Measurements from ENCODE around the gene CD3D.

Gene CD3D

GRCh38 chr11:118318581-118319336, 23.7 kb downstream of the CD3D start:
- TF ChIP-seq TEAD4 (IDR thresholded peaks at IDR 0.05) (no peak), TCF12 (IDR thresholded peaks at IDR 0.05; ENCODE audit: low read depth) (no peak), CEBPB (IDR thresholded peaks at IDR 0.05) (no peak), RAD21 (IDR thresholded peaks at IDR 0.05; ENCODE audit: low read depth) (no peak), YY1 (IDR thresholded peaks at IDR 0.05; ENCODE audit: low read depth) (no peak), NFIC (IDR thresholded peaks at IDR 0.05) (no peak), ZBTB7A (IDR thresholded peaks at IDR 0.05; ENCODE audit: low read depth) (no peak), CREB1 (IDR thresholded peaks at IDR 0.05; ENCODE audit: low read depth) (no peak), EGR1 (IDR thresholded peaks at IDR 0.05) (no peak)
- TF ChIP-seq, protein P1, sequence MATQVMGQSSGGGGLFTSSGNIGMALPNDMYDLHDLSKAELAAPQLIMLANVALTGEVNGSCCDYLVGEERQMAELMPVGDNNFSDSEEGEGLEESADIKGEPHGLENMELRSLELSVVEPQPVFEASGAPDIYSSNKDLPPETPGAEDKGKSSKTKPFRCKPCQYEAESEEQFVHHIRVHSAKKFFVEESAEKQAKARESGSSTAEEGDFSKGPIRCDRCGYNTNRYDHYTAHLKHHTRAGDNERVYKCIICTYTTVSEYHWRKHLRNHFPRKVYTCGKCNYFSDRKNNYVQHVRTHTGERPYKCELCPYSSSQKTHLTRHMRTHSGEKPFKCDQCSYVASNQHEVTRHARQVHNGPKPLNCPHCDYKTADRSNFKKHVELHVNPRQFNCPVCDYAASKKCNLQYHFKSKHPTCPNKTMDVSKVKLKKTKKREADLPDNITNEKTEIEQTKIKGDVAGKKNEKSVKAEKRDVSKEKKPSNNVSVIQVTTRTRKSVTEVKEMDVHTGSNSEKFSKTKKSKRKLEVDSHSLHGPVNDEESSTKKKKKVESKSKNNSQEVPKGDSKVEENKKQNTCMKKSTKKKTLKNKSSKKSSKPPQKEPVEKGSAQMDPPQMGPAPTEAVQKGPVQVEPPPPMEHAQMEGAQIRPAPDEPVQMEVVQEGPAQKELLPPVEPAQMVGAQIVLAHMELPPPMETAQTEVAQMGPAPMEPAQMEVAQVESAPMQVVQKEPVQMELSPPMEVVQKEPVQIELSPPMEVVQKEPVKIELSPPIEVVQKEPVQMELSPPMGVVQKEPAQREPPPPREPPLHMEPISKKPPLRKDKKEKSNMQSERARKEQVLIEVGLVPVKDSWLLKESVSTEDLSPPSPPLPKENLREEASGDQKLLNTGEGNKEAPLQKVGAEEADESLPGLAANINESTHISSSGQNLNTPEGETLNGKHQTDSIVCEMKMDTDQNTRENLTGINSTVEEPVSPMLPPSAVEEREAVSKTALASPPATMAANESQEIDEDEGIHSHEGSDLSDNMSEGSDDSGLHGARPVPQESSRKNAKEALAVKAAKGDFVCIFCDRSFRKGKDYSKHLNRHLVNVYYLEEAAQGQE (IDR thresholded peaks at IDR 0.05; ENCODE audit: low read depth) = no peak

DNA sequence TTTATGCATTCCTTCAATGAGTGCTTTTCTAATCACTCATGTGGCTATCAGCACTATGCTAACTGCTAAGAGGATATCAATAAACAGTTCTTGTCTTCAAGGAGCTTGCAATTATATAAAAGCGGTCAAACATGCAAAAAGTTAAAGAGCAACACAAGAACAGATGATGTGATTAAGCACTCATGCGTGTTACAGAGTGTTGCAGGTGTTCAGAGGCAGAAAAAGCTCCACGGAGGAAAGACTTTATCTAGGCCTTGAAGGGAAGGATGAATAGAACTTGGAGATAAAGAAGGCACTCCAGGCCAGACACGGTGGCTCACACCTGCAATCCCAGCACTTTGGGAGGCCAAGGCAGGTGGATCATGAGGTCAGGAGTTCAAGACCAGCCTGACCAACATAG, 24.4 kb downstream of the CD3D start:
- TF ChIP-seq ZBTB7A (IDR thresholded peaks at IDR 0.05; ENCODE audit: low read depth) (no peak), TCF12 (IDR thresholded peaks at IDR 0.05; ENCODE audit: low read depth) (no peak), YY1 (IDR thresholded peaks at IDR 0.05; ENCODE audit: low read depth) (no peak), CREB1 (IDR thresholded peaks at IDR 0.05; ENCODE audit: low read depth) (no peak), EP300 (IDR thresholded peaks at IDR 0.05; ENCODE audit: borderline replicate concordance) (no peak), RAD21 (IDR thresholded peaks at IDR 0.05; ENCODE audit: low read depth) (no peak)
- TF ChIP-seq, protein P1 (IDR thresholded peaks at IDR 0.05; ENCODE audit: low read depth) = no peak

DNA sequence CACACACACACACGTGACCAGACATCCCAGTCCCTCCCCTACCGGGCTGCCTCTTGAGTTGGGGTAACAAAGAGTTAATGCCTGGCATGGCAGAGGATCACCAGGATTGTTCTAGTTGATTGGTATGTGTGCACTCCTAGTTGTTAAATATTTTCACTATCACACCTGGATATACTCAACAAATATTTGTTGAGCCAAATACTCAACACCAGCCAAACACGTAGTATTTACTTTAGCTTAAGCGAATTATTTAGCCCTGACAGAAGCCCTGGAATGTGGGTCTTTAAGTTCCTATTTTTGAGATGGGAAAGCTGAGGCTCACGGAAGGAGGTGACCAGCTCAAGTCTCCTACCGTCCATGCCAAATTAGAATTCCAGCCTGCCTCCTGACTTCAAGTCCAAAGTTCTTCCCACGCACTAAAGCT, 27.5 kb downstream of the CD3D start:
- no peak for TF ChIP-seq TEAD4 (IDR thresholded peaks at IDR 0.05)
- TF ChIP-seq TCF12 (IDR thresholded peaks at IDR 0.05; ENCODE audit: low read depth) = no peak

GRCh38 chr11:118313242-118313641, 29.3 kb downstream of the CD3D start:
- no peak for TF ChIP-seq TAF1 (IDR thresholded peaks at IDR 0.05; ENCODE audit: low read depth)
- TF ChIP-seq TCF12 (IDR thresholded peaks at IDR 0.05; ENCODE audit: low read depth) = no peak
- TF ChIP-seq EP300 (IDR thresholded peaks at IDR 0.05; ENCODE audit: borderline replicate concordance) = no peak
- no peak for TF ChIP-seq RAD21 (IDR thresholded peaks at IDR 0.05; ENCODE audit: low read depth)
- TF ChIP-seq EGR1 (IDR thresholded peaks at IDR 0.05) = no peak
- no peak for TF ChIP-seq MAX (IDR thresholded peaks at IDR 0.05)
- TF ChIP-seq FOXM1 (IDR thresholded peaks at IDR 0.05; ENCODE audit: borderline replicate concordance, low read depth) = no peak
- TF ChIP-seq, protein P1 (IDR thresholded peaks at IDR 0.05; ENCODE audit: low read depth) = no peak
- no peak for TF ChIP-seq NFIC (IDR thresholded peaks at IDR 0.05)
- no peak for TF ChIP-seq TEAD4 (IDR thresholded peaks at IDR 0.05)
- TF ChIP-seq CREB1 (IDR thresholded peaks at IDR 0.05; ENCODE audit: low read depth) = no peak
- TF ChIP-seq YY1 (IDR thresholded peaks at IDR 0.05; ENCODE audit: low read depth) = no peak
- no peak for TF ChIP-seq CEBPB (IDR thresholded peaks at IDR 0.05)
- no peak for TF ChIP-seq ZBTB7A (IDR thresholded peaks at IDR 0.05; ENCODE audit: low read depth)
- TF ChIP-seq USF1 (IDR thresholded peaks at IDR 0.05) = no peak

DNA sequence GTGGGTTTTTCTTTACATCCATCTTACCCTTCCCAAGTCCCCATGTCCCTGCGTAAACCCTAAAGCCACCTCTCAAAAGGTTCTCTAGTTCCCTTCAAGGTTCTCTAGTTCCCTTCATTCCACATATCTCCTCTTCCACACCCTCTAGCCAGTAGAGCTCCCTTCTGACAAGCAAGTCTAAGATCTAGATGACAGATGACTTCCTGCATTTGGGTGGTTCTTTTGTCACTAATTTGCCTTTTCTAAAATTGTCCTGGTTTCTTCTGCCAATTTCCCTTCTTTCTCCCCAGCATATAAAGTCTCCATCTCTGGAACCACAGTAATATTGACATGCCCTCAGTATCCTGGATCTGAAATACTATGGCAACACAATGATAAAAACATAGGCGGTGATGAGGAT, 30.2 kb downstream of the CD3D start:
- no peak for TF ChIP-seq FOXM1 (IDR thresholded peaks at IDR 0.05; ENCODE audit: borderline replicate concordance, low read depth)
- no peak for TF ChIP-seq TEAD4 (IDR thresholded peaks at IDR 0.05)
- no peak for TF ChIP-seq NFIC (IDR thresholded peaks at IDR 0.05)
- no peak for TF ChIP-seq EP300 (IDR thresholded peaks at IDR 0.05; ENCODE audit: borderline replicate concordance)
- TF ChIP-seq TAF1 (IDR thresholded peaks at IDR 0.05; ENCODE audit: low read depth) = no peak
- TF ChIP-seq ZBTB7A (IDR thresholded peaks at IDR 0.05; ENCODE audit: low read depth) = no peak
